NB4 (cell line): ENCODE results near the gene STK40.

ENCODE experiments used
- POLR2A ChIP-seq: IDR thresholded peaks from 2 replicates; pipeline ENCODE4 v1.6.1; 2011; ENCODE audit warnings: mild to moderate bottlenecking; ENCODE audit not compliant: insufficient read length; ENCODE audit errors: extremely low read depth
- TF ChIP-seq, protein P1 (sequence below): IDR thresholded peaks from one replicate; pipeline ENCODE4 v1.5.1; 2012; ENCODE audit warnings: low read depth, low read length
- TF ChIP-seq, protein P2 (sequence below): IDR thresholded peaks from 2 replicates; pipeline ENCODE4 v1.6.1; 2011; ENCODE audit warnings: low read depth, low read length

GRCh38 chr1:36349241-36349671 lies 36.5 kb downstream of the STK40 start:
- TF ChIP-seq, protein P1, sequence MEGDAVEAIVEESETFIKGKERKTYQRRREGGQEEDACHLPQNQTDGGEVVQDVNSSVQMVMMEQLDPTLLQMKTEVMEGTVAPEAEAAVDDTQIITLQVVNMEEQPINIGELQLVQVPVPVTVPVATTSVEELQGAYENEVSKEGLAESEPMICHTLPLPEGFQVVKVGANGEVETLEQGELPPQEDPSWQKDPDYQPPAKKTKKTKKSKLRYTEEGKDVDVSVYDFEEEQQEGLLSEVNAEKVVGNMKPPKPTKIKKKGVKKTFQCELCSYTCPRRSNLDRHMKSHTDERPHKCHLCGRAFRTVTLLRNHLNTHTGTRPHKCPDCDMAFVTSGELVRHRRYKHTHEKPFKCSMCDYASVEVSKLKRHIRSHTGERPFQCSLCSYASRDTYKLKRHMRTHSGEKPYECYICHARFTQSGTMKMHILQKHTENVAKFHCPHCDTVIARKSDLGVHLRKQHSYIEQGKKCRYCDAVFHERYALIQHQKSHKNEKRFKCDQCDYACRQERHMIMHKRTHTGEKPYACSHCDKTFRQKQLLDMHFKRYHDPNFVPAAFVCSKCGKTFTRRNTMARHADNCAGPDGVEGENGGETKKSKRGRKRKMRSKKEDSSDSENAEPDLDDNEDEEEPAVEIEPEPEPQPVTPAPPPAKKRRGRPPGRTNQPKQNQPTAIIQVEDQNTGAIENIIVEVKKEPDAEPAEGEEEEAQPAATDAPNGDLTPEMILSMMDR, result no peak
- TF ChIP-seq POLR2A, result no peak
- TF ChIP-seq, protein P2, sequence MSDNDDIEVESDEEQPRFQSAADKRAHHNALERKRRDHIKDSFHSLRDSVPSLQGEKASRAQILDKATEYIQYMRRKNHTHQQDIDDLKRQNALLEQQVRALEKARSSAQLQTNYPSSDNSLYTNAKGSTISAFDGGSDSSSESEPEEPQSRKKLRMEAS, result no peak
